ENCODE measurements around the gene TRPV6. TPM values are rescaled to one million over a fixed set of nuclear protein-coding genes. Genes with fewer than 3 reads are reported as not detected.

Gene TRPV6
- polyA plus RNA-seq, 10 donors, result 0.12 to 1.2 (median 0.23) TPM; not detected in 1

GRCh38 chr7:142886866-142887265 lies 1.3 kb upstream of the TRPV6 start:
- DNase-seq, result no peak

- no peak for DNase-seq
These were observed 1.3 kb downstream of the TRPV6 start for GRCh38 chr7:142884286-142884640.

GRCh38 chr7:142883571-142884285 lies 1.8 kb downstream of the TRPV6 start:
- no peak for DNase-seq

GRCh38 chr7:142883145-142883544 lies 2.4 kb downstream of the TRPV6 start:
- DNase-seq, result no peak

GRCh38 chr7:142882338-142882678 lies 3.2 kb downstream of the TRPV6 start:
- no peak for DNase-seq

- DNase-seq, result no peak
These were observed 3.8 kb downstream of the TRPV6 start for GRCh38 chr7:142881586-142882337.

GRCh38 chr7:142880876-142881505 lies 4.6 kb downstream of the TRPV6 start:
- peak in 1 of 3 donors; percentile 1 for DNase-seq

- no peak for DNase-seq
These were observed 6.5 kb downstream of the TRPV6 start for GRCh38 chr7:142879060-142879459.

GRCh38 chr7:142878315-142878714 lies 7.2 kb downstream of the TRPV6 start:
- DNase-seq, result no peak

GRCh38 chr7:142876991-142877910 lies 8.3 kb downstream of the TRPV6 start:
- no peak for DNase-seq

GRCh38 chr7:142876236-142876960 lies 9.1 kb downstream of the TRPV6 start:
- no peak for DNase-seq

GRCh38 chr7:142875456-142875855 lies 10.1 kb downstream of the TRPV6 start:
- DNase-seq, result no peak

GRCh38 chr7:142874837-142875236 lies 10.7 kb downstream of the TRPV6 start:
- no peak for DNase-seq

- no peak for DNase-seq
These were observed 11.1 kb downstream of the TRPV6 start for GRCh38 chr7:142874409-142874808.

GRCh38 chr7:142873871-142874270 lies 11.7 kb downstream of the TRPV6 start:
- DNase-seq, result no peak

- DNase-seq, result no peak
These were observed 12.2 kb downstream of the TRPV6 start for GRCh38 chr7:142873281-142873784.

GRCh38 chr7:142872106-142872675 lies 13.4 kb downstream of the TRPV6 start:
- DNase-seq, result no peak

GRCh38 chr7:142871260-142872105 lies 14.1 kb downstream of the TRPV6 start:
- no peak for DNase-seq

- DNase-seq, result no peak
These were observed 14.8 kb downstream of the TRPV6 start for GRCh38 chr7:142870566-142871259.

Measured in muscle of back (tissue), 11 donors.